SK-N-SH treated with all-trans-retinoic acid at 6 μM for 48 hours (cell line): ENCODE results near the gene FNDC3B.

Experiments used
- ATAC-seq: fragments of 200-7000 bp; cut with Tn5 transposase; 3 replicates; pipeline ENCODE4 v1.9.1; 2020; ENCODE audit warnings: mild to moderate bottlenecking, moderate library complexity
- ARNTL ChIP-seq: fragments of 450-650 bp; formaldehyde crosslinking; IDR thresholded peaks from 2 replicates; pipeline ENCODE4 v1.5.0; 2020; ENCODE audit warnings: low read depth, mild to moderate bottlenecking, moderate library complexity, borderline replicate concordance
- BACH2 ChIP-seq: fragments of 250-450 bp; sonication (Bioruptor Pico); IDR thresholded peaks from 2 replicates; pipeline ENCODE4 v1.9.0; 2021; ENCODE audit warnings: mild to moderate bottlenecking, borderline replicate concordance
- CREB5 ChIP-seq: fragments of 250-450 bp; sonication (Bioruptor Pico); IDR thresholded peaks from 2 replicates; pipeline ENCODE4 v1.5.1; 2020; ENCODE audit warnings: low read depth, mild to moderate bottlenecking, moderate library complexity
- CSDC2 ChIP-seq: fragments of 250-450 bp; sonication (Bioruptor Pico); IDR thresholded peaks from 2 replicates; pipeline ENCODE4 v1.5.0; 2020; ENCODE audit warnings: mild to moderate bottlenecking, moderate library complexity
- CSRNP3 ChIP-seq: fragments of 250-450 bp; sonication (Bioruptor Pico); IDR thresholded peaks from 2 replicates; pipeline ENCODE4 v1.5.1; 2021; ENCODE audit warnings: mild to moderate bottlenecking, moderate library complexity
- ESRRG ChIP-seq: fragments of 250-450 bp; sonication (Bioruptor Pico); IDR thresholded peaks from 2 replicates; pipeline ENCODE4 v1.6.1; 2021; ENCODE audit warnings: mild to moderate bottlenecking
- GLIS3 ChIP-seq: fragments of 250-450 bp; sonication (Bioruptor Pico); IDR thresholded peaks from 2 replicates; pipeline ENCODE4 v1.5.0; 2020; ENCODE audit warnings: mild to moderate bottlenecking, moderate library complexity
- ISL1 ChIP-seq: fragments of 250-450 bp; sonication (Bioruptor Pico); IDR thresholded peaks from 2 replicates; pipeline ENCODE4 v2.1.2; 2022; ENCODE audit warnings: mild to moderate bottlenecking, moderate library complexity
- OSR1 ChIP-seq: fragments of 250-450 bp; sonication (Bioruptor Pico); IDR thresholded peaks from 2 replicates; pipeline ENCODE4 v1.8.0; 2022; ENCODE audit warnings: moderate library complexity, mild to moderate bottlenecking, inconsistent platforms
- PATZ1 ChIP-seq: fragments of 250-450 bp; sonication (Bioruptor Pico); IDR thresholded peaks from 2 replicates; pipeline ENCODE4 v1.8.0; 2020; ENCODE audit warnings: mild to moderate bottlenecking, moderate library complexity, borderline replicate concordance
- POU6F1 ChIP-seq: fragments of 250-450 bp; sonication (Bioruptor Pico); IDR thresholded peaks from 2 replicates; pipeline ENCODE4 v1.8.0; 2021; ENCODE audit warnings: low read depth, mild to moderate bottlenecking, moderate library complexity, borderline replicate concordance
- PPARA ChIP-seq: fragments of 250-450 bp; sonication (Bioruptor Pico); IDR thresholded peaks from 2 replicates; pipeline ENCODE4 v1.5.0; 2020; ENCODE audit warnings: mild to moderate bottlenecking, borderline replicate concordance
- RARB ChIP-seq: fragments of 250-450 bp; sonication (Bioruptor Pico); IDR thresholded peaks from 2 replicates; pipeline ENCODE4 v1.8.0; 2021; ENCODE audit warnings: mild to moderate bottlenecking, moderate library complexity
- SNAI2 ChIP-seq: fragments of 250-450 bp; sonication (Bioruptor Pico); IDR thresholded peaks from 2 replicates; pipeline ENCODE4 v1.5.0; 2020; ENCODE audit warnings: mild to moderate bottlenecking, moderate library complexity
- TCF4 ChIP-seq: fragments of 250-450 bp; sonication (Bioruptor Pico); IDR thresholded peaks from 2 replicates; pipeline ENCODE4 v1.8.0; 2021; ENCODE audit warnings: mild to moderate bottlenecking, moderate library complexity, borderline replicate concordance
- TOX ChIP-seq: fragments of 250-450 bp; sonication (Bioruptor Pico); IDR thresholded peaks from 2 replicates; pipeline ENCODE4 v1.8.0; 2021; ENCODE audit warnings: mild to moderate bottlenecking, moderate library complexity, borderline replicate concordance
- TSHZ2 ChIP-seq: fragments of 250-450 bp; sonication (Bioruptor Pico); IDR thresholded peaks from 2 replicates; pipeline ENCODE4 v1.5.0; 2020; ENCODE audit warnings: mild to moderate bottlenecking, moderate library complexity
- ZFP3 ChIP-seq: fragments of 250-450 bp; sonication (Bioruptor Pico); IDR thresholded peaks from 2 replicates; pipeline ENCODE4 v1.5.0; 2020; ENCODE audit warnings: mild to moderate bottlenecking, moderate library complexity
- ZFP30 ChIP-seq: fragments of 450-650 bp; formaldehyde crosslinking; IDR thresholded peaks from 2 replicates; pipeline ENCODE4 v1.5.0; 2022; ENCODE audit warnings: mild to moderate bottlenecking, moderate library complexity
- ZNF565 ChIP-seq: fragments of 450-650 bp; formaldehyde crosslinking; conservative IDR thresholded peaks from 2 replicates; pipeline ENCODE4 v1.5.0; 2020; ENCODE audit warnings: low read depth, mild to moderate bottlenecking, moderate library complexity
- ZNF70 ChIP-seq: fragments of 450-650 bp; formaldehyde crosslinking; IDR thresholded peaks from 2 replicates; pipeline ENCODE4 v1.5.0; 2020; ENCODE audit warnings: mild to moderate bottlenecking, moderate library complexity
- ZNF8 ChIP-seq: fragments of 450-650 bp; formaldehyde crosslinking; IDR thresholded peaks from 2 replicates; pipeline ENCODE4 v1.5.0; 2020; ENCODE audit warnings: mild to moderate bottlenecking, moderate library complexity

FNDC3B gene

GRCh38 chr3:172107403-172107802, 68.0 kb downstream of the FNDC3B start (continued):
- TF ChIP-seq CREB5 (CRISPR knock-in tag), result no peak
- no peak for TF ChIP-seq PPARA
- TF ChIP-seq ZNF70 (CRISPR knock-in tag), result no peak
- TF ChIP-seq, all 23 proteins: peak for 0

- no peak for ATAC-seq
- TF ChIP-seq ZNF565, result no peak
- no peak for TF ChIP-seq OSR1 (CRISPR knock-in tag)
- TF ChIP-seq ZFP30 (CRISPR knock-in tag), result no peak
- no peak for TF ChIP-seq ZNF70 (CRISPR knock-in tag)
- TF ChIP-seq PATZ1 (CRISPR knock-in tag), result no peak
- TF ChIP-seq TSHZ2, result no peak
Observed at GRCh38 chr3:172110127-172110779, 70.9 kb downstream of the FNDC3B start.

GRCh38 chr3:172111163-172111562, 71.8 kb downstream of the FNDC3B start:
- TF ChIP-seq ZNF565, result no peak
- no peak for TF ChIP-seq CSDC2
- TF ChIP-seq TCF4 (CRISPR knock-in tag), result no peak
- no peak for TF ChIP-seq BACH2 (CRISPR knock-in tag)
- no peak for TF ChIP-seq RARB (CRISPR knock-in tag)
- TF ChIP-seq SNAI2, result no peak
- no peak for TF ChIP-seq TOX (CRISPR knock-in tag)
- no peak for TF ChIP-seq CREB5 (CRISPR knock-in tag)
- TF ChIP-seq ISL1 (CRISPR knock-in tag), result no peak
- no peak for TF ChIP-seq ZNF70 (CRISPR knock-in tag)
- no peak for TF ChIP-seq GLIS3 (CRISPR knock-in tag)
- TF ChIP-seq ZNF8 (CRISPR knock-in tag), result no peak
- TF ChIP-seq ZFP30 (CRISPR knock-in tag), result no peak
- TF ChIP-seq ARNTL, result no peak
- TF ChIP-seq ZFP3 (CRISPR knock-in tag), result no peak
- TF ChIP-seq TSHZ2, result no peak
- no peak for TF ChIP-seq ESRRG (CRISPR knock-in tag)
- TF ChIP-seq PATZ1 (CRISPR knock-in tag), result no peak
- TF ChIP-seq POU6F1 (CRISPR knock-in tag), result no peak
- no peak for TF ChIP-seq CSRNP3
- no peak for ATAC-seq
